K562 (cell line): Measurements from ENCODE around the gene VPS13D. TPM values are rescaled to one million over a fixed set of nuclear protein-coding genes. Genes with fewer than 3 reads are reported as not detected.

Experiments
- ATAC-seq: fragments of 200-7000 bp; cut with Tn5 transposase; 3 replicates; pipeline ENCODE4 v1.9.1; 2020; ENCODE audit warnings: moderate library complexity
- BruUV-seq: library from RNA; stranded (reverse); fragments of 400-500 nt; replicated peaks from 2 replicates; lab custom pipeline; 2021; lab: Mats Ljungman, UMichigan
- CTCF ChIA-PET: fragments of 300-600 bp; formaldehyde crosslinking; extraction: SDS; loops from one replicate; lab custom pipeline; 2021; ENCODE audit warnings: low intra/inter-chr PET ratio; lab: Yijun Ruan, JAX
- POLR2A ChIA-PET: fragments of 300-600, 350-650 bp; sonication (Branson Sonifier 250); formaldehyde crosslinking; extraction: SDS; loops from one replicate; lab custom pipeline; 2021; ENCODE audit warnings: antibody characterized with exemption, inconsistent platforms; lab: Yijun Ruan, JAX
- DNase-seq, 4 experiments: peaks; one replicate each; pipeline versions ENCODE4 v3.0.0 to v3.0.0-alpha.2; 2011 to 2018; ENCODE audit warnings: low spot score in 3 of 4, mixed read lengths in 3 of 4; ENCODE audit errors: extremely low read depth in 1 of 4
- FAIRE-seq: peaks from 2 replicates; lab custom pipeline; 2011; peaks lifted over from hg19 to GRCh38; lab: Jason Lieb, UNC
- H2AFZ ChIP-seq: 2 replicates; pipeline ENCODE4 v1.6.0; 2011; ENCODE audit warnings: low read depth, low read length, control low read depth, inconsistent platforms
- H3K27ac ChIP-seq: fragments of 200-600 bp; 3 replicates; pipeline ENCODE4 v1.8.0; 2011; ENCODE audit warnings: low read depth, mild to moderate bottlenecking, control low read depth, inconsistent platforms, low read length, moderate library complexity, mixed read lengths; ENCODE audit errors: extremely low read depth
- H3K27me3 ChIP-seq, 2 experiments: fragments of 300-600 bp in 1 of 2; 2 replicates in 1 of 2; 3 replicates in 1 of 2; pipeline versions ENCODE4 v1.6.0 to v1.8.0; 2011; ENCODE audit warnings: inconsistent platforms in 2 of 2, low read length in 2 of 2, mild to moderate bottlenecking in 1 of 2, mixed read lengths in 1 of 2, moderate library complexity in 1 of 2; ENCODE audit not compliant: control insufficient read depth in 2 of 2, insufficient read depth in 2 of 2
- H3K36me3 ChIP-seq: fragments of 300-600 bp; 3 replicates; pipeline ENCODE4 v1.8.0; 2011; ENCODE audit warnings: mild to moderate bottlenecking, low read length, inconsistent platforms; ENCODE audit not compliant: control insufficient read depth, insufficient read depth
- H3K4me1 ChIP-seq, 2 experiments: fragments of 200-600 bp in 1 of 2; replicated peaks in 1 of 2; 2 replicates in 1 of 2; 3 replicates in 1 of 2; pipeline versions ENCODE4 v1.5.1 to v1.8.0; 2011; ENCODE audit warnings: inconsistent platforms in 2 of 2, low read length in 2 of 2, mild to moderate bottlenecking in 1 of 2, mixed read lengths in 1 of 2, moderate library complexity in 1 of 2; ENCODE audit not compliant: control insufficient read depth in 2 of 2, insufficient read depth in 2 of 2
- H3K4me2 ChIP-seq: 2 replicates; pipeline ENCODE4 v1.6.1; 2011; ENCODE audit warnings: low read length, control low read depth, inconsistent platforms, mixed read lengths; ENCODE audit not compliant: insufficient read depth
- H3K4me3 ChIP-seq: fragments of 200-600 bp; sonication (generic), shearing (Covaris generic); 2 replicates; pipeline ENCODE4 v1.5.1; 2016; ENCODE audit warnings: control low read depth, inconsistent platforms
- H3K79me2 ChIP-seq: fragments of 200-600 bp; 3 replicates; pipeline ENCODE4 v1.8.0; 2011; ENCODE audit warnings: low read length, inconsistent platforms; ENCODE audit not compliant: control insufficient read depth, insufficient read depth
- H3K9ac ChIP-seq, 2 experiments: 2 replicates each; pipeline versions ENCODE4 v1.6.0 to v1.6.1; 2011; ENCODE audit warnings: low read depth in 2 of 2, low read length in 2 of 2, control low read depth in 1 of 2, inconsistent platforms in 1 of 2, mild to moderate bottlenecking in 1 of 2, mixed read lengths in 1 of 2; ENCODE audit not compliant: insufficient read depth in 1 of 2
- H3K9me1 ChIP-seq: one replicate; pipeline ENCODE4 v1.6.0; 2011; ENCODE audit warnings: inconsistent platforms, mild to moderate bottlenecking, low read length, moderate library complexity; ENCODE audit not compliant: control insufficient read depth, insufficient read depth
- H3K9me3 ChIP-seq: replicated peaks from 2 replicates; pipeline ENCODE4 v1.5.1; 2011; ENCODE audit warnings: low read depth, low read length, inconsistent platforms; ENCODE audit not compliant: control insufficient read depth, insufficient read depth
- H4K20me1 ChIP-seq: replicated peaks from 2 replicates; pipeline ENCODE4 v1.6.1; 2011; ENCODE audit warnings: low read length, inconsistent platforms, mixed read lengths; ENCODE audit not compliant: control insufficient read depth, insufficient read depth
- BHLHE40 ChIP-seq: IDR thresholded peaks from 2 replicates; pipeline ENCODE4 v1.6.1; 2011; ENCODE audit warnings: low read length, improper control_type of control experiment
- CBX2 ChIP-seq: fragments of 200-600 bp; sonication (generic); IDR thresholded peaks from one replicate; pipeline ENCODE4 v1.6.1; 2012; ENCODE audit warnings: mild to moderate bottlenecking, low read length, inconsistent platforms; ENCODE audit not compliant: insufficient read depth, poor library complexity, severe bottlenecking
- HNRNPUL1 ChIP-seq: fragments of 200-400 bp; formaldehyde crosslinking; IDR thresholded peaks from 2 replicates; pipeline ENCODE4 v1.6.1; 2017; ENCODE audit warnings: low read length
- MCM7 ChIP-seq, 2 experiments: fragments of 450-650 bp; IDR thresholded peaks; 2 replicates each; pipeline ENCODE4 v1.6.1; 2016 to 2018
- NFE2 ChIP-seq: IDR thresholded peaks from 2 replicates; pipeline ENCODE4 v1.6.1; 2014; ENCODE audit warnings: antibody characterized with exemption, low read depth
- NFXL1 ChIP-seq: fragments of 450-650 bp; formaldehyde crosslinking; IDR thresholded peaks from 2 replicates; pipeline ENCODE4 v1.4.0; 2021; ENCODE audit warnings: mild to moderate bottlenecking
- RFX1 ChIP-seq: fragments of 450-650 bp; IDR thresholded peaks from 2 replicates; pipeline ENCODE4 v1.6.1; 2016; ENCODE audit warnings: mild to moderate bottlenecking, moderate library complexity
- ZNF644 ChIP-seq: fragments of 200-800 bp; sonication (Bioruptor generic); IDR thresholded peaks from 2 replicates; pipeline ENCODE4 v1.6.1; 2016; ENCODE audit warnings: low read depth, missing genetic modification characterization, missing compliant biosample characterization
- WGBS: fragments of 100-300 bp; shearing (Covaris generic); methylation state at CpG from one replicate; pipeline ENCODE4 v1.1.6; 2016; ENCODE audit warnings: low coverage, mixed read lengths; ENCODE audit not compliant: insufficient coverage; ENCODE audit errors: missing lambda C conversion rate; 5-methylcytosine and 5-hydroxymethylcytosine counted together
- in situ Hi-C: fragments of 300-500 bp; cut with MboI; formaldehyde crosslinking; loops from 4 replicates; pipeline ENCODE4 v1.15.0; 2018; ENCODE audit warnings: inconsistent platforms, mixed read lengths
- intact Hi-C: fragments of 100-400 bp; cut with micrococcal nuclease; formaldehyde crosslinking; loops from 2 replicates; pipeline ENCODE4 v1.14.2; 2022
- polyA plus RNA-seq, 8 experiments: library from polyadenylated mRNA; depleted of rRNA in 4 of 8; stranded (reverse) in 5 of 8; unstranded in 3 of 8; fragments of >200 nt; fragmentation: Nextera tagmentation in 2 of 8; fragmentation: Illumina TruSeq in 1 of 8; extraction: Ambion mirVana in 2 of 8; extraction: Trizol in 1 of 8; gene quantifications; 2 replicates each; pipeline versions ENCODE4 v1.2.1 to v1.2.3, GENCODE V29; 2011 to 2014; ENCODE audit warnings: inconsistent platforms in 1 of 8, missing spikeins in 1 of 8
- total RNA-seq, 7 experiments: library from RNA; depleted of rRNA in 6 of 7; stranded (reverse); fragments of >200 nt in 6 of 7; fragmentation: Illumina TruSeq in 2 of 7; extraction: Trizol in 2 of 7; gene quantifications; 2 replicates each; pipeline versions ENCODE4 v1.2.1 to v1.2.3, GENCODE V29; 2011 to 2021; ENCODE audit warnings: low replicate concordance in 1 of 7
- TF ChIP-seq, protein P1 (sequence below): fragments of 450-650 bp; IDR thresholded peaks from 2 replicates; pipeline ENCODE4 v1.6.1; 2016; ENCODE audit warnings: mild to moderate bottlenecking
- TF ChIP-seq, protein P2 (sequence below): sonication (generic); formaldehyde crosslinking; IDR thresholded peaks from 2 replicates; pipeline ENCODE4 v1.8.1; 2023; ENCODE audit warnings: mild to moderate bottlenecking, missing genetic modification reagents
- TF ChIP-seq, protein P3 (sequence below): fragments of 250-450 bp; sonication (Bioruptor Pico); IDR thresholded peaks from 2 replicates; pipeline ENCODE4 v1.6.1; 2021; ENCODE audit warnings: mild to moderate bottlenecking
- TF ChIP-seq, protein P4 (sequence below): fragments of 450-650 bp; IDR thresholded peaks from 2 replicates; pipeline ENCODE4 v1.6.1; 2017; ENCODE audit warnings: antibody characterized with exemption, mild to moderate bottlenecking

The VPS13D gene
- total and polyA plus RNA-seq, 9 of the 15 experiments (the other 6 are each of a cell fraction or from before 2014, with no cell fraction given): 6.1 to 51.5 (median 38.5) TPM

DNA sequence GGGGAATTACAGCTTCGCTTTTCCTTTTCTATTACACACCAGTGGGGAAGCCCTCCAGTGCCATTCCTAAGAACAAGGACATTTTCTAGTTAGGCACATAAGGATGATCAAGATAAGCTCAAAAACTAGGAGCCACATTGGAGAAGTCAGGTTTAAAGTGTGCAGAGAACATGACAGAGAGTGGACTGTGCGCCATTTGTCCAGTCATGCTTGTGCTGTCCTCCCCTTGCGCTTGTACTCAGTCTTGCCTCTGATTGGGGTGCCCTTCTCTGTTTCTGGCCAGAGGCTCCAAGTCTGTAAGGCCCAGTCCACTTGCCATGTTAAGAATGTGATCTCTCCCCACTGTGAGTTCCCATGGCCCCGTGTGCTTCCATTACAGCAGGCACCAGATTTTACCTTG is 198.5 kb downstream of the VPS13D start (continued):
- TF ChIP-seq, protein P1, sequence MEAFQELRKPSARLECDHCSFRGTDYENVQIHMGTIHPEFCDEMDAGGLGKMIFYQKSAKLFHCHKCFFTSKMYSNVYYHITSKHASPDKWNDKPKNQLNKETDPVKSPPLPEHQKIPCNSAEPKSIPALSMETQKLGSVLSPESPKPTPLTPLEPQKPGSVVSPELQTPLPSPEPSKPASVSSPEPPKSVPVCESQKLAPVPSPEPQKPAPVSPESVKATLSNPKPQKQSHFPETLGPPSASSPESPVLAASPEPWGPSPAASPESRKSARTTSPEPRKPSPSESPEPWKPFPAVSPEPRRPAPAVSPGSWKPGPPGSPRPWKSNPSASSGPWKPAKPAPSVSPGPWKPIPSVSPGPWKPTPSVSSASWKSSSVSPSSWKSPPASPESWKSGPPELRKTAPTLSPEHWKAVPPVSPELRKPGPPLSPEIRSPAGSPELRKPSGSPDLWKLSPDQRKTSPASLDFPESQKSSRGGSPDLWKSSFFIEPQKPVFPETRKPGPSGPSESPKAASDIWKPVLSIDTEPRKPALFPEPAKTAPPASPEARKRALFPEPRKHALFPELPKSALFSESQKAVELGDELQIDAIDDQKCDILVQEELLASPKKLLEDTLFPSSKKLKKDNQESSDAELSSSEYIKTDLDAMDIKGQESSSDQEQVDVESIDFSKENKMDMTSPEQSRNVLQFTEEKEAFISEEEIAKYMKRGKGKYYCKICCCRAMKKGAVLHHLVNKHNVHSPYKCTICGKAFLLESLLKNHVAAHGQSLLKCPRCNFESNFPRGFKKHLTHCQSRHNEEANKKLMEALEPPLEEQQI: no peak
- TF ChIP-seq MCM7 (IDR thresholded peaks at IDR 0.05): no peak
- TF ChIP-seq BHLHE40: 0 out of 2 replicates have a peak, but pooled peaks have one; percentile 15
- TF ChIP-seq NFE2: peak; percentile 43; the same call in 1 of the 2 replicates
- TF ChIP-seq NFXL1 (CRISPR knock-in tag): no peak
- TF ChIP-seq RFX1: no peak
- TF ChIP-seq, protein P2, sequence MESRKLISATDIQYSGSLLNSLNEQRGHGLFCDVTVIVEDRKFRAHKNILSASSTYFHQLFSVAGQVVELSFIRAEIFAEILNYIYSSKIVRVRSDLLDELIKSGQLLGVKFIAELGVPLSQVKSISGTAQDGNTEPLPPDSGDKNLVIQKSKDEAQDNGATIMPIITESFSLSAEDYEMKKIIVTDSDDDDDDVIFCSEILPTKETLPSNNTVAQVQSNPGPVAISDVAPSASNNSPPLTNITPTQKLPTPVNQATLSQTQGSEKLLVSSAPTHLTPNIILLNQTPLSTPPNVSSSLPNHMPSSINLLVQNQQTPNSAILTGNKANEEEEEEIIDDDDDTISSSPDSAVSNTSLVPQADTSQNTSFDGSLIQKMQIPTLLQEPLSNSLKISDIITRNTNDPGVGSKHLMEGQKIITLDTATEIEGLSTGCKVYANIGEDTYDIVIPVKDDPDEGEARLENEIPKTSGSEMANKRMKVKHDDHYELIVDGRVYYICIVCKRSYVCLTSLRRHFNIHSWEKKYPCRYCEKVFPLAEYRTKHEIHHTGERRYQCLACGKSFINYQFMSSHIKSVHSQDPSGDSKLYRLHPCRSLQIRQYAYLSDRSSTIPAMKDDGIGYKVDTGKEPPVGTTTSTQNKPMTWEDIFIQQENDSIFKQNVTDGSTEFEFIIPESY: peak; percentile 46; the same call in 1 of the 2 replicates

DNA sequence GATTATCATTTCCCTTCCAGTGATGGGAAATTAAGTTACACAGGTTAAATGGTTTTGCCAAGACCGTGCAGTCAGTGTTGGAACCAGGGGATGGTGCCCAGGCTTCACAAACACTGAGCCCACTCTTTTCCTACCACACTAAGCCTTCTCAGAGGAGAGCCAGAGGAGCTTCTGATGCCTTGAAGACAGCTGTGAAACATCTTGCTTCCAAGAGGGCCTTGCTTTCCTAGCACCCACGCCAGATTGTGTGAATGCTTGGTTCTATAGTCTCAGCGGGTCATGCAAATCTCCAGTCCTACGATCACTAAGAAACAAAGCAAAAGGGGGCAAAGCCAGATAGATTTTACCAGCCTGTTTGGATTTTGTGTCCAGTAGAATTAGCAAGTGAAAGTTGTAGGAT is 200.7 kb downstream of the VPS13D start:
- H3K9me1 ChIP-seq: no peaks in the 10 kb centered on the region
- no peaks in the 10 kb centered on the region for H3K9me3 ChIP-seq
- no peak for FAIRE-seq
- CTCF ChIA-PET: interaction anchor here (0.7 kb wide), 1 partner anchor 189 kb away, joined by 3 read pairs; no protein-coding TSS in a partner anchor
- no peak overlapping the region for H3K4me2 ChIP-seq
- no peak overlapping the region; a peak in 1 of 4 replicates for H3K9ac ChIP-seq
- no peak for DNase-seq
- H3K79me2 ChIP-seq: peaks cover 19% of the 10 kb centered on the region
- H4K20me1 ChIP-seq: no peaks in the 10 kb centered on the region
- no peak overlapping the region for H2AFZ ChIP-seq
- no TSS peak for BruUV-seq
- no peak overlapping the region for H3K4me3 ChIP-seq
- peaks cover 23 to 41% of the 10 kb centered on the region in 2 experiments for H3K4me1 ChIP-seq
- no peak overlapping the region for H3K27ac ChIP-seq
- POLR2A ChIA-PET: interaction anchor here (0.6 to 1.3 kb wide), 8 partner anchors 8 to 99 kb away, joined by 3 to 4 read pairs (median 3); no protein-coding TSS in a partner anchor
- ATAC-seq: no peak
- intact Hi-C loops: no loop called here
- 89% methylated on average over 4 of the region's 4 CpGs for WGBS
- peaks cover 36% of the 10 kb centered on the region for H3K36me3 ChIP-seq
- in situ Hi-C loops: no loop called here
- H3K27me3 ChIP-seq: no peaks in the 10 kb centered on the region
- TF ChIP-seq HNRNPUL1 (no peak), ZNF644 (tag) (no peak), CBX2 (no peak)
- TF ChIP-seq, protein P3, sequence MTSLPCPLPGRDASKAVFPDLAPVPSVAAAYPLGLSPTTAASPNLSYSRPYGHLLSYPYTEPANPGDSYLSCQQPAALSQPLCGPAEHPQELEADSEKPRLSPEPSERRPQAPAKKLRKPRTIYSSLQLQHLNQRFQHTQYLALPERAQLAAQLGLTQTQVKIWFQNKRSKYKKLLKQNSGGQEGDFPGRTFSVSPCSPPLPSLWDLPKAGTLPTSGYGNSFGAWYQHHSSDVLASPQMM: no peak
- TF ChIP-seq, protein P4, sequence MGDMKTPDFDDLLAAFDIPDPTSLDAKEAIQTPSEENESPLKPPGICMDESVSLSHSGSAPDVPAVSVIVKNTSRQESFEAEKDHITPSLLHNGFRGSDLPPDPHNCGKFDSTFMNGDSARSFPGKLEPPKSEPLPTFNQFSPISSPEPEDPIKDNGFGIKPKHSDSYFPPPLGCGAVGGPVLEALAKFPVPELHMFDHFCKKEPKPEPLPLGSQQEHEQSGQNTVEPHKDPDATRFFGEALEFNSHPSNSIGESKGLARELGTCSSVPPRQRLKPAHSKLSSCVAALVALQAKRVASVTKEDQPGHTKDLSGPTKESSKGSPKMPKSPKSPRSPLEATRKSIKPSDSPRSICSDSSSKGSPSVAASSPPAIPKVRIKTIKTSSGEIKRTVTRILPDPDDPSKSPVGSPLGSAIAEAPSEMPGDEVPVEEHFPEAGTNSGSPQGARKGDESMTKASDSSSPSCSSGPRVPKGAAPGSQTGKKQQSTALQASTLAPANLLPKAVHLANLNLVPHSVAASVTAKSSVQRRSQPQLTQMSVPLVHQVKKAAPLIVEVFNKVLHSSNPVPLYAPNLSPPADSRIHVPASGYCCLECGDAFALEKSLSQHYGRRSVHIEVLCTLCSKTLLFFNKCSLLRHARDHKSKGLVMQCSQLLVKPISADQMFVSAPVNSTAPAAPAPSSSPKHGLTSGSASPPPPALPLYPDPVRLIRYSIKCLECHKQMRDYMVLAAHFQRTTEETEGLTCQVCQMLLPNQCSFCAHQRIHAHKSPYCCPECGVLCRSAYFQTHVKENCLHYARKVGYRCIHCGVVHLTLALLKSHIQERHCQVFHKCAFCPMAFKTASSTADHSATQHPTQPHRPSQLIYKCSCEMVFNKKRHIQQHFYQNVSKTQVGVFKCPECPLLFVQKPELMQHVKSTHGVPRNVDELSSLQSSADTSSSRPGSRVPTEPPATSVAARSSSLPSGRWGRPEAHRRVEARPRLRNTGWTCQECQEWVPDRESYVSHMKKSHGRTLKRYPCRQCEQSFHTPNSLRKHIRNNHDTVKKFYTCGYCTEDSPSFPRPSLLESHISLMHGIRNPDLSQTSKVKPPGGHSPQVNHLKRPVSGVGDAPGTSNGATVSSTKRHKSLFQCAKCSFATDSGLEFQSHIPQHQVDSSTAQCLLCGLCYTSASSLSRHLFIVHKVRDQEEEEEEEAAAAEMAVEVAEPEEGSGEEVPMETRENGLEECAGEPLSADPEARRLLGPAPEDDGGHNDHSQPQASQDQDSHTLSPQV: peak; percentile 18; the same call in 1 of the 2 replicates
